IPS-18c (cell line): ENCODE results near the gene KMT5C.

Experiments used
- H3K4me3 ChIP-seq: 2 replicates; pipeline ENCODE4 v1.7.0; 2013; ENCODE audit warnings: low read depth, mild to moderate bottlenecking, low read length, moderate library complexity; ENCODE audit not compliant: insufficient read depth
- H3K9me3 ChIP-seq: one replicate; pipeline ENCODE4 v1.6.1; 2013; ENCODE audit warnings: mild to moderate bottlenecking, low read length, moderate library complexity; ENCODE audit not compliant: control insufficient read depth, insufficient read depth

The KMT5C gene

GRCh38 chr19:55373306-55373992 is 33.8 kb downstream of the KMT5C start:
- Histone ChIP-seq H3K9me3 (no peaks in the 10 kb centered on the region), H3K4me3 (peak overlapping the region; percentile 20; the same call in 1 of the 2 replicates)

GRCh38 chr19:55373993-55374757 is 34.5 kb downstream of the KMT5C start:
- H3K4me3 ChIP-seq, result no peak overlapping the region

GRCh38 chr19:55376241-55376933 is 36.7 kb downstream of the KMT5C start, which contains the start of gene TMEM190:
TSS of gene TMEM190 (plus strand) at chr19:55376826. CDS start at chr19:55376854, 28 bp downstream.
- Histone ChIP-seq H3K4me3 (peak within 1 kb of the TSS; percentile 58), H3K9me3 (no peaks in the 10 kb centered on the region)

More at GRCh38 chr19:55373993-55374757, 34.5 kb downstream of the KMT5C start:
- H3K9me3 ChIP-seq, result no peaks in the 10 kb centered on the region

- Histone ChIP-seq H3K4me3 (peak overlapping the region; percentile 58), H3K9me3 (no peaks in the 10 kb centered on the region)
These were observed 37.9 kb downstream of the KMT5C start for GRCh38 chr19:55377356-55378131.

- Histone ChIP-seq H3K4me3 (no peak overlapping the region), H3K9me3 (no peaks in the 10 kb centered on the region)
These were observed 39.5 kb downstream of the KMT5C start for GRCh38 chr19:55379174-55379573.

- Histone ChIP-seq H3K9me3 (no peaks in the 10 kb centered on the region), H3K4me3 (no peak overlapping the region)
These were observed 42.3 kb downstream of the KMT5C start for GRCh38 chr19:55382013-55382412.

GRCh38 chr19:55382522-55383054 is 42.9 kb downstream of the KMT5C start:
- Histone ChIP-seq H3K4me3 (no peak overlapping the region), H3K9me3 (no peaks in the 10 kb centered on the region)

- peak overlapping the region; percentile 88 for H3K4me3 ChIP-seq
These were observed 43.8 kb downstream of the KMT5C start for GRCh38 chr19:55383279-55384130.

GRCh38 chr19:55384131-55384919 is 44.6 kb downstream of the KMT5C start, which contains the start of gene TMEM238:
TSS of gene TMEM238 (minus strand) at chr19:55384292. CDS start at chr19:55384259, 33 bp downstream.
- Histone ChIP-seq H3K4me3 (peak within 1 kb of the TSS; percentile 88), H3K9me3 (no peaks in the 10 kb centered on the region)

More at GRCh38 chr19:55383279-55384130, 43.8 kb downstream of the KMT5C start:
- no peaks in the 10 kb centered on the region for H3K9me3 ChIP-seq

GRCh38 chr19:55384920-55385723 is 45.4 kb downstream of the KMT5C start:
- Histone ChIP-seq H3K4me3 (peak overlapping the region; percentile 88), H3K9me3 (no peaks in the 10 kb centered on the region)

GRCh38 chr19:55385724-55386492 is 46.2 kb downstream of the KMT5C start, which contains the start of gene RPL28:
TSS of gene RPL28 (plus strand) at chr19:55385932. CDS start at chr19:55386358, 426 bp downstream.
- peak within 1 kb of the TSS; percentile 88 for H3K4me3 ChIP-seq
- H3K9me3 ChIP-seq, result no peaks in the 10 kb centered on the region

- Histone ChIP-seq H3K9me3 (no peaks in the 10 kb centered on the region), H3K4me3 (peak overlapping the region; percentile 88)
These were observed 46.9 kb downstream of the KMT5C start for GRCh38 chr19:55386493-55386971.

GRCh38 chr19:55387736-55388497 is 48.2 kb downstream of the KMT5C start:
- Histone ChIP-seq H3K9me3 (no peaks in the 10 kb centered on the region), H3K4me3 (peak overlapping the region; percentile 88)
